ENCODE measurements around the gene FAM193B.
A peak's percentile ranks its signal among the peaks of the same experiment; 100 is the strongest.

FAM193B gene

DNA sequence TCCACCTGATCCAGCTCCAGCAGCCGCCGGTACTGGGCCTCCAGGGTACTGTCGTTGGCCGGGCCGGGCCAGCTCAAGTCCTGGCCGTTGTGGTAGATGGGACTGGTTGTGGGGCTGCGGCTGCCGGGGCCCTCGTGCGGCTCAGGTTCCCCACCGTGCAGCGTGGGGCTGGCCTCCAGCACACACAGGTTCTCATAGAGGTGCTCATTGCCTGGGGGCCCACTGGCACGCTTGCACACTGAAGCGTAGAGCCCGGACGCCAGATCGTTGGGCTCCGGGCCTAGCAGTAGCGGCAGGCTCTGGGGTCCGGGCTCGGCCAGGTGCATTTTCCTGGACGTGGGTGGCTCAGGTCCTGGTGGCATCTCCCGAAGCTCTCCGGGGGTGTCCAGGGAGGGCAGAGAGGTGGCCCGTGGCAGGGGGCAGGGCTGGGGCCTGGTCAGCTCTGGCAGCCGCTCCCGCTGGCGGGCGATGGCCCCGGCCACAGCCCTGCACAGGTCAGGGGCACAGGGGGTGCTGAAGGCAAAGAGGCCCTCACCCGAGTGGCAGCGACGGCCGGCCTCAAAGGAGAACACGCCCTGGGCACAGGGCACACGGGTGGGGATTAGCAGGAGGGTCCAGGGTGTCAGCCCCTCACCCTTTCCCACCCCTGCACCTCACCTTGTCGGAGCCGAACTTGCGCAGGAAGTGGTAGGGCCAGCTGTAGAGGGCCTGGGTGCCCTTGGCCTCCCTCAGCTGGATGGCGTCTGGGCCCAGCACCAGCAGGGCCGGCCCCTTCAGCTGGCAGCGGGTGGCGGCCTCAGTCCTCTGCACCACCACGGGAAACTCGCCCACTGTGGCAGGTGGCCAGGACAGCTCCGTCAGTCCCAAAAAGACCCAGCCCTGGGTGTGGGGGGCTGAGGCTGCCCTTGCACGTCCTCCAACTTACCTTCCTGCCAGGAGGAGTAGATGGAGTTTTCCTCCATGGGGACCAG lies 50.0 kb downstream of the FAM193B start:
- TF ChIP-seq, protein P1, sequence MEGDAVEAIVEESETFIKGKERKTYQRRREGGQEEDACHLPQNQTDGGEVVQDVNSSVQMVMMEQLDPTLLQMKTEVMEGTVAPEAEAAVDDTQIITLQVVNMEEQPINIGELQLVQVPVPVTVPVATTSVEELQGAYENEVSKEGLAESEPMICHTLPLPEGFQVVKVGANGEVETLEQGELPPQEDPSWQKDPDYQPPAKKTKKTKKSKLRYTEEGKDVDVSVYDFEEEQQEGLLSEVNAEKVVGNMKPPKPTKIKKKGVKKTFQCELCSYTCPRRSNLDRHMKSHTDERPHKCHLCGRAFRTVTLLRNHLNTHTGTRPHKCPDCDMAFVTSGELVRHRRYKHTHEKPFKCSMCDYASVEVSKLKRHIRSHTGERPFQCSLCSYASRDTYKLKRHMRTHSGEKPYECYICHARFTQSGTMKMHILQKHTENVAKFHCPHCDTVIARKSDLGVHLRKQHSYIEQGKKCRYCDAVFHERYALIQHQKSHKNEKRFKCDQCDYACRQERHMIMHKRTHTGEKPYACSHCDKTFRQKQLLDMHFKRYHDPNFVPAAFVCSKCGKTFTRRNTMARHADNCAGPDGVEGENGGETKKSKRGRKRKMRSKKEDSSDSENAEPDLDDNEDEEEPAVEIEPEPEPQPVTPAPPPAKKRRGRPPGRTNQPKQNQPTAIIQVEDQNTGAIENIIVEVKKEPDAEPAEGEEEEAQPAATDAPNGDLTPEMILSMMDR (IDR thresholded peaks at IDR 0.05; ENCODE audit: low read depth, low read length), result no peak
- H3K4me3 ChIP-seq (ENCODE audit: low read depth, low read length), result no peak overlapping the region

DNA sequence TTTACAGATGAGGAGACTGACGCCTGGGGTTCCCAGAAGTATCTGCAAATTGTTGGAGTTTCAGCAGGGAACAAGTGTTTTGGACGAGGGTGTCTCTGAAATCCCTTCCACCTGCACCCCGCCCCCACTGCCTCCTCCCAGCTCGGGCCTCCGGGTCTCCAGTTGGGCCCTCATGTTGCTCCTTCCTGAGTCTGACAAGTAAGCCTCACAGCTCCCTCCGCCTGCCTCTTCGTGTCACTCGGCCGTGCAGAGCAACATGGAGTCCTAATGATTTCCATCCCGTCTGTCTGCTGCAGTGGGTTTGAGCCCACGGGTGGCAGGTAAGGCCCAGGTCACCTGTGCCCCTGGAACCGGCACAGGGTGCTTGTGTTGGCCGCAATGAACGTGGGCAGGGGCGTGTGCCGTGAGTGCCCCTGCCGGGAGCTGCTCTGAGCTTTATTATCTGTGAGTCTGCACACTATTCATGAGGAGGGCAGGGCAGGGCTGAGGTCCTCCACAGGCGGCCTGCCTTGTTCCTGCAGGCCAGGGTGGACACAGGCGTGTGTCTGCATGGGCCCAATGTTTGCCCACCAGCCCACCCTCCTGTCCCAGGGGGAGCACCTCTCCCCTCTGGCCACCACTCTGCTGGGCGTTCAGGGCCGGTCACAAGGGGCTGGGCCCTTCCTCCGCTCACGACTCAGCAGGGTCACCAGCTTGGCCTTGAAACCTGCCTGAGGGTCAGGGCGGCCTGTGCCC lies 50.8 kb downstream of the FAM193B start:
- H3K4me3 ChIP-seq (ENCODE audit: low read depth, low read length), result no peak overlapping the region
- TF ChIP-seq, protein P1 (IDR thresholded peaks at IDR 0.05; ENCODE audit: low read depth, low read length), result no peak

DNA sequence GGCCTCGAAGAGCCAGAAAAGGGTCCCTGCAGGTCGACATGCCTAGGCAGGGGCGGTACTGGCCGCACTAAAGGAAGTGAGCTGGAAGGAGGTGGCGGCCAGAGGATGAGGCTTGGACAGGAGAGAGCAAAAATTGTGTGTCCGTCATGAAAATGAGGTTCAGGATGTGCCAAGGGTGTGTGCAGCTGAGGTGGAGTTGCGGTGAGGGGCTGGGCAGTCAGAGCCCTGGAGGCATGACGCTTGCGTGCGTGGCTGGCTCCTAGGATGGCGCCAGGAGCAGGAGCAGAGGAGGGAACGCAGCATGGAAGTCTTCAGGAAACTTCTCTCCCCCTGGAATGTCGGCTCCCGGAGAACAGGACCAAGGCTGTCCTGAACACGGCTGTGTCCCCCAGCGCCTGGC lies 51.5 kb downstream of the FAM193B start:
- H3K4me3 ChIP-seq (ENCODE audit: low read depth, low read length), result no peak overlapping the region
- TF ChIP-seq, protein P1 (IDR thresholded peaks at IDR 0.05; ENCODE audit: low read depth, low read length), result no peak

DNA sequence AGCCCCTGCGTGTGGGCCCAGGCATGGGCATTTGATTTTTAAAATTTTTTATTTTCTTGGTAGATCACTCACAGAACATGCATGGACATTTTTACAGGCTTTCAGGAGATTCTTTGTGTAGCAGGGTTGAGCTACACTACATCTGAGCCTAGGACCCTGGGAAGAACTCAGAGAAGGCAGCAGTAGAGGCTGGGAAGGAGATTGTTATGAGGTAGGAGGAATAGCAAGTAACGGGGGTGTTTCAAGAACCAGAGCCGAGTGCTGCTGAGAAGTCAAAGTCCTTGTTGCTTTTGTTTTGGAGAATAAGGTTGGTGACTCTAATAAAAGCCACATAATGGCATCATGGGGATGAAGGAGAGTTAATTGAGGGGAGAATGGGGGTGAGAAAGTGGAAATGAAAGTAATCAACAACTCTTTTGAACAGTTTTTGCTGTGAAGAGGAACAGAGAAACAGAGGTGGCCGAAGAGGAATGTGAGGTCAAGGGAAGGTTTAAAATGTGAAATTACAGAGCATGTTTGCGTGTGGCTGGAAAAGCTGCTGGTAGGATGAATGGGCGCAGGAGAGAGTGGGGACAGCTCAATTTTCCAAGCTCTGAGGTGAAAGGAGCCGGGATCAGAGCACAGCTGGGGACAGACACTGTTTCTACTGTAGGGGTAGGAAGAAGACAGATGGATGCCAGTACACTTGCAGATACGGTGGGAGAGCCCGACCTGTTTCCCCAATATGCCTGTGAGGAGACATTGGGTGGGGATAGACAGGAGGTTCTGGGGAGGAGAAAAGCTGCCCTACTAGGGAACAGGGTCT lies 52.3 kb downstream of the FAM193B start:
- TF ChIP-seq, protein P1 (IDR thresholded peaks at IDR 0.05; ENCODE audit: low read depth, low read length), result no peak
- H3K4me3 ChIP-seq (ENCODE audit: low read depth, low read length), result no peak overlapping the region

DNA sequence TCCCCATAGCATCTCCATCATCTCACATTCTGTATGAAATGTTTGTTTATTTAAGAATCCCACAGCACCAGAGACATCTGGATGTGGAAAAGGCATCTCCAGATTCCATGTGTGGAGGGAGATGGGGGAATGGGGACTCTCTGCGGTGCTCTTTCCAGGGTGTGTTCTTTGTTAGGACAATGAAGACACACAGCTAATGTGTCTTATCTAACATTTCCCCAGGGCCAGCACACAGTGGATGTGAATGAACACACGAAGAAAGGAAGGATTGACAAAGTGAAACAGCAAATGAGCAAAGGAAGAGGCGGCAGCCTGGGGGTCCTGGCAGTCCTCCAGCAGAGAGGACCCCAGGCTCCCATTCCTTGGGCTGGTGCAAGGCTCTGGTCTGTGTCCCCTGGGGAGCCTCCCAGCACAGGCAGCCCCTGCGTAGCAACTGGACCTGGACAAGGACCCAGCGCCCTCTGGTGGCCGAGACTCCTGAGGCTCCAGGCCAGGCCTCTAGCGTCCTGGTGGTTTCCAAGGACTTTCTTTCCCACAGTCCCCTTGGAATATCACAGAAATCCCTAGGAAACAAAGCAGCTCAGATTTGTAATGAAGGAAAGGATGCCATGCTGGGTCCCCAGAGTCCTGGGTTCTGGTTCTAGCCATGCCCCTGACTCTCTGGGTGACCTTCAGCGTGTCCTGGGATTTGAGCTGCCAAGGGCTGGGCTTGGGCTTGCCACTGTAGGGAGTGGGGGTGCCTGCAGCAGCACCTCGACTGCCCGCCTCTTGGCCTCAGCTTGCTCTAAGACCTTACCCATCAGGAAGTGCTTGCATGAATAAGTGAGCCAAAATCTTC lies 53.5 kb downstream of the FAM193B start:
- TF ChIP-seq, protein P1 (IDR thresholded peaks at IDR 0.05; ENCODE audit: low read depth, low read length), result peak; percentile 93
- no peak overlapping the region for H3K4me3 ChIP-seq (ENCODE audit: low read depth, low read length)

DNA sequence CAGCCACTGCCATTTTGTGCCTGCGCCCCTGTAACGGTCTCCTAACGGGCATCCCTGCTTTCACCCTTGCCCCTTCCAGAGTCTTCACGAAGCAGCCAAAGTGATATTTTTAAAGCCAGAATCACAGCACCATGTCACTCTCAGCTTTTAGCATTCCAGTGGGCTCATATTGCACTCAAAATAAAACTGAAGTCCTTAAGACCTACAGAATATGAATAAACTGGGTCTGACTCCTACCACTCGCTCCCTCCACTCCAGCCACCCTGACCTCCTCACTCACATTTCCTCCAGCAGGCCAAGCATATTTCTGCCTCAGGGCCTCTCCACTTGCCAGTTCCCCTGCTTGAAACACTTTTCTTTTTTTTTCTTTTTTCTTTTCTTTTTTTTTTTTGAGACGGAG lies 54.5 kb downstream of the FAM193B start:
- TF ChIP-seq, protein P1 (IDR thresholded peaks at IDR 0.05; ENCODE audit: low read depth, low read length), result no peak

More for the DNA sequence above, 54.5 kb downstream of the FAM193B start:
- no peak overlapping the region for H3K4me3 ChIP-seq (ENCODE audit: low read depth, low read length)
